Uterus (tissue), 4 donors: ENCODE data around the gene CENPC. TPM values are rescaled to one million over a fixed set of nuclear protein-coding genes. Genes with fewer than 3 reads are reported as not detected.

Experiments
- DNase-seq, 2 donors: peaks; one replicate each; pipeline ENCODE4 v3.0.0-alpha.2; 2019 to 2020
- H3K27ac ChIP-seq, 2 donors: fragments of 200-600 bp; sonication (generic); 1 replicate in 1 of 2; 2 replicates in 1 of 2; pipeline ENCODE4 v1.5.1; 2016 to 2018
- H3K27me3 ChIP-seq, 2 donors: fragments of 200-600 bp; sonication (generic); one replicate each; pipeline ENCODE4 v1.5.1; 2018 to 2019; ENCODE audit warnings: control low read depth in 1 of 2
- H3K36me3 ChIP-seq, 2 donors: fragments of 200-600 bp; sonication (generic); one replicate each; pipeline ENCODE4 v1.5.1; 2019; ENCODE audit warnings: control low read depth in 1 of 2
- H3K4me1 ChIP-seq, 2 donors: fragments of 200-600 bp; sonication (generic); one replicate each; pipeline ENCODE4 v1.5.1; 2018 to 2019; ENCODE audit warnings: control low read depth in 1 of 2
- H3K4me3 ChIP-seq, 2 donors: fragments of 200-600 bp; sonication (generic); 1 replicate in 1 of 2; 2 replicates in 1 of 2; pipeline ENCODE4 v1.5.1; 2018 to 2019; ENCODE audit warnings: mild to moderate bottlenecking in 1 of 2
- H3K9me3 ChIP-seq, 2 donors: fragments of 200-600 bp; sonication (generic); one replicate each; pipeline ENCODE4 v1.5.1; 2019; ENCODE audit warnings: control low read depth in 1 of 2
- CTCF ChIP-seq, 4 experiments: fragments of 200-600 bp in 2 of 4; fragments of 450-650 bp in 2 of 4; sonication (generic) in 2 of 4; IDR thresholded peaks; one replicate each; pipeline ENCODE4 v1.5.1; 2016 to 2019; ENCODE audit warnings: antibody characterized with exemption in 4 of 4, mild to moderate bottlenecking in 2 of 4, moderate library complexity in 1 of 4
- POLR2A ChIP-seq, 2 donors: fragments of 450-650 bp; IDR thresholded peaks; one replicate each; pipeline ENCODE4 v1.6.1; 2016; ENCODE audit warnings: antibody characterized with exemption in 2 of 2, mild to moderate bottlenecking in 1 of 2, moderate library complexity in 1 of 2
- intact Hi-C: fragments of 100-400 bp; cut with DNase I; formaldehyde crosslinking; loops from one replicate; pipeline ENCODE4 v1.15.1; 2023; ENCODE audit warnings: low total_unique reads
- total RNA-seq, 4 donors: library from RNA; depleted of rRNA in 3 of 4; stranded (reverse); fragments of >200 nt in 3 of 4; gene quantifications; one replicate each; pipeline versions ENCODE4 v1.1.0 to v1.2.4, GENCODE V29; 2014 to 2023
- donor health status: DM: yes; HTN: yes; CAD: no.

CENPC gene
- total RNA-seq, 4 donors from 2014 or later: 10.8 to 63.0 (median 29.1) TPM

- no peak overlapping the region for H3K27ac ChIP-seq
- no peak for DNase-seq
- no peaks in the 10 kb centered on the region for H3K4me1 ChIP-seq
- H3K36me3 ChIP-seq: no peaks in the 10 kb centered on the region
- TF ChIP-seq CTCF (IDR thresholded peaks at IDR 0.05) (no peak), POLR2A (IDR thresholded peaks at IDR 0.05) (no peak)
- no peak overlapping the region for H3K4me3 ChIP-seq
- no peaks in the 10 kb centered on the region for H3K9me3 ChIP-seq
- intact Hi-C loops: no loop called here
- H3K27me3 ChIP-seq: no peaks in the 10 kb centered on the region
These were observed 25.2 kb downstream of the CENPC start for GRCh38 chr4:67520141-67520540.

- H3K4me3 ChIP-seq: no peak overlapping the region
- H3K27ac ChIP-seq: no peak overlapping the region
- DNase-seq: no peak
- TF ChIP-seq CTCF (IDR thresholded peaks at IDR 0.05): no peak
- no peak for TF ChIP-seq POLR2A (IDR thresholded peaks at IDR 0.05)
- no peaks in the 10 kb centered on the region for H3K36me3 ChIP-seq
- intact Hi-C loops: no loop called here
- no peaks in the 10 kb centered on the region for H3K27me3 ChIP-seq
- H3K4me1 ChIP-seq: no peaks in the 10 kb centered on the region
- no peaks in the 10 kb centered on the region for H3K9me3 ChIP-seq
These were observed 32.8 kb downstream of the CENPC start for GRCh38 chr4:67512501-67512900.

GRCh38 chr4:67500373-67500772 is 44.9 kb downstream of the CENPC start:
- Histone ChIP-seq H3K27ac (no peak overlapping the region), H3K36me3 (no peaks in the 10 kb centered on the region), H3K27me3 (no peaks in the 10 kb centered on the region), H3K4me1 (no peaks in the 10 kb centered on the region), H3K4me3 (no peak overlapping the region), H3K9me3 (no peaks in the 10 kb centered on the region)
- TF ChIP-seq POLR2A (IDR thresholded peaks at IDR 0.05): no peak
- no peak for TF ChIP-seq CTCF (IDR thresholded peaks at IDR 0.05)
- intact Hi-C loops: no loop called here
- DNase-seq: no peak

GRCh38 chr4:67499799-67500198 is 45.5 kb downstream of the CENPC start:
- DNase-seq: no peak
- Histone ChIP-seq H3K27me3 (no peaks in the 10 kb centered on the region), H3K27ac (no peak overlapping the region), H3K36me3 (no peaks in the 10 kb centered on the region), H3K9me3 (no peaks in the 10 kb centered on the region), H3K4me1 (no peaks in the 10 kb centered on the region), H3K4me3 (no peak overlapping the region)
- intact Hi-C loops: no loop called here
- TF ChIP-seq CTCF (IDR thresholded peaks at IDR 0.05) (no peak), POLR2A (IDR thresholded peaks at IDR 0.05) (no peak)

GRCh38 chr4:67483868-67484602 is 61.3 kb downstream of the CENPC start:
- TF ChIP-seq CTCF (IDR thresholded peaks at IDR 0.05) (no peak), POLR2A (IDR thresholded peaks at IDR 0.05) (no peak)
- no peaks in the 10 kb centered on the region for H3K4me1 ChIP-seq
- no peak overlapping the region for H3K4me3 ChIP-seq
- H3K36me3 ChIP-seq: no peaks in the 10 kb centered on the region
- no peak for DNase-seq
- intact Hi-C loops: no loop called here
- H3K9me3 ChIP-seq: peaks cover 0 to 11% of the 10 kb centered on the region in 2 donors
- H3K27ac ChIP-seq: no peak overlapping the region
- no peaks in the 10 kb centered on the region for H3K27me3 ChIP-seq
